SU-DHL-6 (cell line): Measurements from ENCODE around the gene AHRR.

Experiments used
- EZH2phosphoT487 ChIP-seq: fragments of 200-600 bp; sonication (generic), shearing (Covaris generic); conservative IDR thresholded peaks from 2 replicates; pipeline ENCODE4 v1.6.1; 2018; ENCODE audit warnings: mild to moderate bottlenecking, antibody characterized with exemption, low read length, moderate library complexity, mixed read lengths
- TF ChIP-seq, protein P1 (sequence below): fragments of 200-600 bp; sonication (generic); IDR thresholded peaks from one replicate; pipeline ENCODE4 v1.5.1; 2017; ENCODE audit warnings: antibody characterized with exemption, mild to moderate bottlenecking, low read length, moderate library complexity; ENCODE audit not compliant: insufficient read depth, poor library complexity, severe bottlenecking

DNA sequence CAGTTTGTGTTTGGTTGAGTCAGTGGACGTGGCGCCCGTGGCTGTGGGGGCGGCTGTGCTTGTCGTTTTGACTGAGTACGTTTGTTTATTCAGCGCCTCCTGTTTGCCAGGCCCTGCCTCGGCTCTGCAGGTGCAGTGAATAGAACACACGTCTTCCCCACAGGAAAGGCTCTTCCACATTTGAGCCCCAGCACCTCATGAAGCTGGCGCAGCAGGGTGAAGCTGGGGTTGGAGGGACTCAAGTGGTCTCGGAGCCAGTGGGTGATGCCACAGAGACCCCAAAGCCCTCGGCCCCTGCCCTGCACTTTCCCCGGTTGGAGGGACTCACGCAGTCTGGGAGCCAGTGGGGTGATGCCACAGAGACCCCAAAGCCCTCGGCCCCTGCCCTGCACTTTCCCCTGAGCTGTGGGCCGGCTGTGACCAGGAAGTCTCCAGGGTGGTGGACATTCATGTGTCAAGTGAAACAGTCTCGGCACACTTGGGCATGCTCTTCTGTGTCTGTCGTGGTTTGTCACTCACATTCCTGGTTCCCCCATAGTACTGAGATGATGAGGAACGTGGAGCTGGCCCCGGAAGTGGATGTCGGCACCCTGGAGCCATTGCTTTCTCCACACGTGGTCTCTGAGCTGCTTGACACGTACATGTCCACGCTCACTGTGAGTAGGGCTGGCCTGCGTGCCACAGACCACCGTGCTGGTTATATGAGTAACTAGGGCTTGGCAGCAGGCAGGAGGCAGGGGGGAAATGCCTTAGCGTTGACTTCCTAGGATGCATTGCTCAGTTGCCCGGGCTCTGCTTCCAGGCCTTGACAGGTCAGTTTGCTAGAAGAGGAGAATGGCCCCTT, 135.1 kb downstream of the AHRR start:
- TF ChIP-seq, protein P1, sequence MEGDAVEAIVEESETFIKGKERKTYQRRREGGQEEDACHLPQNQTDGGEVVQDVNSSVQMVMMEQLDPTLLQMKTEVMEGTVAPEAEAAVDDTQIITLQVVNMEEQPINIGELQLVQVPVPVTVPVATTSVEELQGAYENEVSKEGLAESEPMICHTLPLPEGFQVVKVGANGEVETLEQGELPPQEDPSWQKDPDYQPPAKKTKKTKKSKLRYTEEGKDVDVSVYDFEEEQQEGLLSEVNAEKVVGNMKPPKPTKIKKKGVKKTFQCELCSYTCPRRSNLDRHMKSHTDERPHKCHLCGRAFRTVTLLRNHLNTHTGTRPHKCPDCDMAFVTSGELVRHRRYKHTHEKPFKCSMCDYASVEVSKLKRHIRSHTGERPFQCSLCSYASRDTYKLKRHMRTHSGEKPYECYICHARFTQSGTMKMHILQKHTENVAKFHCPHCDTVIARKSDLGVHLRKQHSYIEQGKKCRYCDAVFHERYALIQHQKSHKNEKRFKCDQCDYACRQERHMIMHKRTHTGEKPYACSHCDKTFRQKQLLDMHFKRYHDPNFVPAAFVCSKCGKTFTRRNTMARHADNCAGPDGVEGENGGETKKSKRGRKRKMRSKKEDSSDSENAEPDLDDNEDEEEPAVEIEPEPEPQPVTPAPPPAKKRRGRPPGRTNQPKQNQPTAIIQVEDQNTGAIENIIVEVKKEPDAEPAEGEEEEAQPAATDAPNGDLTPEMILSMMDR, result no peak
- no peak for TF ChIP-seq EZH2phosphoT487
